GM21619 (cell line): ENCODE results near the gene KLHL7.
"Not testable (repeated sequence)": the region's sequence is repeated elsewhere in the genome, so short reads cannot be mapped to it uniquely, and the experiment has no call there.

Source experiments
- ATAC-seq: cut with Tn5 transposase; IDR thresholded peaks from one replicate; pipeline ENCODE4 v1.9.1; 2021; ENCODE audit not compliant: unreplicated experiment

The KLHL7 gene

GRCh38 chr7:23106823-23107663, 1.5 kb downstream of the KLHL7 start:
- ATAC-seq: no peak

- no peak for ATAC-seq
Observed at GRCh38 chr7:23107781-23108180, 2.2 kb downstream of the KLHL7 start.

- no peak for ATAC-seq
Observed at GRCh38 chr7:23108995-23109394, 3.4 kb downstream of the KLHL7 start.

GRCh38 chr7:23109470-23109869, 3.9 kb downstream of the KLHL7 start:
- no peak for ATAC-seq

- ATAC-seq: no peak
Observed at GRCh38 chr7:23114896-23115295, 9.3 kb downstream of the KLHL7 start.

- ATAC-seq: no peak
Observed at GRCh38 chr7:23115991-23116390, 10.4 kb downstream of the KLHL7 start.

GRCh38 chr7:23117841-23118240, 12.3 kb downstream of the KLHL7 start:
- ATAC-seq: no peak

GRCh38 chr7:23120106-23120505, 14.5 kb downstream of the KLHL7 start:
- no peak for ATAC-seq

GRCh38 chr7:23121165-23121564, 15.6 kb downstream of the KLHL7 start:
- no peak for ATAC-seq

GRCh38 chr7:23123007-23123406, 17.4 kb downstream of the KLHL7 start:
- no peak for ATAC-seq

- ATAC-seq: no peak
Observed at GRCh38 chr7:23123465-23123864, 17.9 kb downstream of the KLHL7 start.

GRCh38 chr7:23129036-23129435, 23.5 kb downstream of the KLHL7 start:
- no peak for ATAC-seq

GRCh38 chr7:23131799-23132198, 26.2 kb downstream of the KLHL7 start:
- not testable (repeated sequence) for ATAC-seq

- no peak for ATAC-seq
Observed at GRCh38 chr7:23133797-23134196, 28.2 kb downstream of the KLHL7 start.

- ATAC-seq: no peak
Observed at GRCh38 chr7:23135755-23136154, 30.2 kb downstream of the KLHL7 start.

- ATAC-seq: no peak
Observed at GRCh38 chr7:23136216-23136615, 30.6 kb downstream of the KLHL7 start.

GRCh38 chr7:23157679-23158078, 52.1 kb downstream of the KLHL7 start:
- ATAC-seq: no peak

GRCh38 chr7:23158546-23158945, 53.0 kb downstream of the KLHL7 start:
- ATAC-seq: no peak

- ATAC-seq: no peak
Observed at GRCh38 chr7:23161482-23161881, 55.9 kb downstream of the KLHL7 start.

GRCh38 chr7:23164846-23165245, 59.3 kb downstream of the KLHL7 start:
- no peak for ATAC-seq

- no peak for ATAC-seq
Observed at GRCh38 chr7:23165316-23165715, 59.7 kb downstream of the KLHL7 start.

GRCh38 chr7:23167691-23168090, 62.1 kb downstream of the KLHL7 start:
- no peak for ATAC-seq
